HepG2 (cell line): ENCODE results near the gene ZC3H18. TPM values are rescaled to one million over a fixed set of nuclear protein-coding genes. Genes with fewer than 3 reads are reported as not detected.

Source experiments
- CC2D1A ChIP-seq: sonication (generic); formaldehyde crosslinking; IDR thresholded peaks from 2 replicates; pipeline ENCODE4 v1.8.1; 2023; ENCODE audit warnings: mild to moderate bottlenecking, missing genetic modification reagents
- E2F5 ChIP-seq: sonication (generic); formaldehyde crosslinking; conservative IDR thresholded peaks from 2 replicates; pipeline ENCODE4 v1.4.0; 2020; ENCODE audit warnings: missing genetic modification reagents
- EHMT2 ChIP-seq: fragments of 200-600 bp; sonication (generic); IDR thresholded peaks from 2 replicates; pipeline ENCODE4 v1.7.0; 2017; ENCODE audit warnings: antibody characterized with exemption, low read depth, low read length, borderline replicate concordance
- KAT7 ChIP-seq: IDR thresholded peaks from 2 replicates; pipeline ENCODE4 v1.6.1; 2018; ENCODE audit warnings: borderline replicate concordance, missing compliant biosample characterization
- KDM3A ChIP-seq: IDR thresholded peaks from 2 replicates; pipeline ENCODE4 v1.6.1; 2018; ENCODE audit warnings: low read depth, missing compliant biosample characterization
- MIER2 ChIP-seq: IDR thresholded peaks from 2 replicates; pipeline ENCODE4 v1.6.1; 2016; ENCODE audit warnings: missing biosample characterization, missing genetic modification reagents
- NFIB ChIP-seq: sonication (generic); formaldehyde crosslinking; IDR thresholded peaks from 2 replicates; pipeline ENCODE4 v1.9.0; 2021; ENCODE audit warnings: missing genetic modification reagents, mild to moderate bottlenecking, borderline replicate concordance
- NR2F2 ChIP-seq: IDR thresholded peaks from 2 replicates; pipeline ENCODE4 v1.6.1; 2012; ENCODE audit warnings: low read depth, inconsistent platforms, borderline replicate concordance
- REXO4 ChIP-seq: sonication (generic); formaldehyde crosslinking; IDR thresholded peaks from 2 replicates; pipeline ENCODE4 v1.8.0; 2022; ENCODE audit warnings: missing genetic modification reagents, mild to moderate bottlenecking, borderline replicate concordance
- XBP1 ChIP-seq: sonication (generic); formaldehyde crosslinking; IDR thresholded peaks from 2 replicates; pipeline ENCODE4 v1.5.0; 2020; ENCODE audit warnings: missing genetic modification reagents
- ZNF547 ChIP-seq: sonication (generic); formaldehyde crosslinking; IDR thresholded peaks from 2 replicates; pipeline ENCODE4 v1.5.1; 2020; ENCODE audit warnings: mild to moderate bottlenecking, missing genetic modification reagents
- ZNF572 ChIP-seq: sonication (generic); formaldehyde crosslinking; IDR thresholded peaks from 2 replicates; pipeline ENCODE4 v1.5.1; 2020; ENCODE audit warnings: mild to moderate bottlenecking, missing genetic modification reagents
- ZNF644 ChIP-seq: IDR thresholded peaks from 2 replicates; pipeline ENCODE4 v1.6.1; 2016; ENCODE audit warnings: low read depth
- ZNF777 ChIP-seq: sonication (generic); formaldehyde crosslinking; IDR thresholded peaks from 2 replicates; pipeline ENCODE4 v1.4.0; 2020; ENCODE audit warnings: missing genetic modification reagents
- ZNF792 ChIP-seq: IDR thresholded peaks from 2 replicates; pipeline ENCODE4 v1.6.1; 2016
- polyA plus RNA-seq, 8 experiments: library from polyadenylated mRNA; depleted of rRNA in 3 of 8; stranded (reverse) in 7 of 8; unstranded in 1 of 8; fragments of >200 nt; fragmentation: Illumina TruSeq in 4 of 8; extraction: Trizol in 4 of 8; gene quantifications; 2 replicates each; pipeline versions ENCODE4 v1.2.1 to v1.2.3, GENCODE V29; 2011 to 2016; ENCODE audit warnings: low read depth in 4 of 8, missing spikeins in 1 of 8, mixed read lengths in 1 of 8; ENCODE audit not compliant: insufficient read depth in 1 of 8
- total RNA-seq, 5 experiments: library from RNA; depleted of rRNA; stranded (reverse); fragments of >200 nt; fragmentation: Illumina TruSeq; extraction: Trizol; gene quantifications; 2 replicates each; pipeline ENCODE4 v1.2.3, GENCODE V29; 2016; ENCODE audit warnings: low read depth in 1 of 5
- TF ChIP-seq, protein P1 (sequence below): sonication (generic); formaldehyde crosslinking; IDR thresholded peaks from 2 replicates; pipeline ENCODE4 v1.5.0; 2020; ENCODE audit warnings: mild to moderate bottlenecking, missing genetic modification reagents, borderline replicate concordance
- TF ChIP-seq, protein P2 (sequence below): sonication (generic); formaldehyde crosslinking; IDR thresholded peaks from 2 replicates; pipeline ENCODE4 v1.5.0; 2020; ENCODE audit warnings: mild to moderate bottlenecking, missing genetic modification reagents, moderate library complexity
- TF ChIP-seq, protein P3 (sequence below): sonication (generic); formaldehyde crosslinking; IDR thresholded peaks from 2 replicates; pipeline ENCODE4 v1.5.1; 2020; ENCODE audit warnings: mild to moderate bottlenecking, missing genetic modification reagents, borderline replicate concordance

The ZC3H18 gene
- total and polyA plus RNA-seq, 2 of the 13 experiments (the other 11 are each of a cell fraction or from before 2014, with no cell fraction given), result 11.2 to 27.4 TPM

GRCh38 chr16:88651276-88651988, 81.2 kb downstream of the ZC3H18 start (continued):
- TF ChIP-seq E2F5, result 0 out of 2 replicates have a peak, but pooled peaks have one; percentile 17
- TF ChIP-seq CC2D1A (CRISPR knock-in tag), result no peak
- no peak for TF ChIP-seq KDM3A
- no peak for TF ChIP-seq KAT7 (CRISPR knock-in tag)
- no peak for TF ChIP-seq EHMT2
- TF ChIP-seq ZNF777 (CRISPR knock-in tag), result peak; percentile 41; the same call in 1 of the 2 replicates
- TF ChIP-seq, protein P1, sequence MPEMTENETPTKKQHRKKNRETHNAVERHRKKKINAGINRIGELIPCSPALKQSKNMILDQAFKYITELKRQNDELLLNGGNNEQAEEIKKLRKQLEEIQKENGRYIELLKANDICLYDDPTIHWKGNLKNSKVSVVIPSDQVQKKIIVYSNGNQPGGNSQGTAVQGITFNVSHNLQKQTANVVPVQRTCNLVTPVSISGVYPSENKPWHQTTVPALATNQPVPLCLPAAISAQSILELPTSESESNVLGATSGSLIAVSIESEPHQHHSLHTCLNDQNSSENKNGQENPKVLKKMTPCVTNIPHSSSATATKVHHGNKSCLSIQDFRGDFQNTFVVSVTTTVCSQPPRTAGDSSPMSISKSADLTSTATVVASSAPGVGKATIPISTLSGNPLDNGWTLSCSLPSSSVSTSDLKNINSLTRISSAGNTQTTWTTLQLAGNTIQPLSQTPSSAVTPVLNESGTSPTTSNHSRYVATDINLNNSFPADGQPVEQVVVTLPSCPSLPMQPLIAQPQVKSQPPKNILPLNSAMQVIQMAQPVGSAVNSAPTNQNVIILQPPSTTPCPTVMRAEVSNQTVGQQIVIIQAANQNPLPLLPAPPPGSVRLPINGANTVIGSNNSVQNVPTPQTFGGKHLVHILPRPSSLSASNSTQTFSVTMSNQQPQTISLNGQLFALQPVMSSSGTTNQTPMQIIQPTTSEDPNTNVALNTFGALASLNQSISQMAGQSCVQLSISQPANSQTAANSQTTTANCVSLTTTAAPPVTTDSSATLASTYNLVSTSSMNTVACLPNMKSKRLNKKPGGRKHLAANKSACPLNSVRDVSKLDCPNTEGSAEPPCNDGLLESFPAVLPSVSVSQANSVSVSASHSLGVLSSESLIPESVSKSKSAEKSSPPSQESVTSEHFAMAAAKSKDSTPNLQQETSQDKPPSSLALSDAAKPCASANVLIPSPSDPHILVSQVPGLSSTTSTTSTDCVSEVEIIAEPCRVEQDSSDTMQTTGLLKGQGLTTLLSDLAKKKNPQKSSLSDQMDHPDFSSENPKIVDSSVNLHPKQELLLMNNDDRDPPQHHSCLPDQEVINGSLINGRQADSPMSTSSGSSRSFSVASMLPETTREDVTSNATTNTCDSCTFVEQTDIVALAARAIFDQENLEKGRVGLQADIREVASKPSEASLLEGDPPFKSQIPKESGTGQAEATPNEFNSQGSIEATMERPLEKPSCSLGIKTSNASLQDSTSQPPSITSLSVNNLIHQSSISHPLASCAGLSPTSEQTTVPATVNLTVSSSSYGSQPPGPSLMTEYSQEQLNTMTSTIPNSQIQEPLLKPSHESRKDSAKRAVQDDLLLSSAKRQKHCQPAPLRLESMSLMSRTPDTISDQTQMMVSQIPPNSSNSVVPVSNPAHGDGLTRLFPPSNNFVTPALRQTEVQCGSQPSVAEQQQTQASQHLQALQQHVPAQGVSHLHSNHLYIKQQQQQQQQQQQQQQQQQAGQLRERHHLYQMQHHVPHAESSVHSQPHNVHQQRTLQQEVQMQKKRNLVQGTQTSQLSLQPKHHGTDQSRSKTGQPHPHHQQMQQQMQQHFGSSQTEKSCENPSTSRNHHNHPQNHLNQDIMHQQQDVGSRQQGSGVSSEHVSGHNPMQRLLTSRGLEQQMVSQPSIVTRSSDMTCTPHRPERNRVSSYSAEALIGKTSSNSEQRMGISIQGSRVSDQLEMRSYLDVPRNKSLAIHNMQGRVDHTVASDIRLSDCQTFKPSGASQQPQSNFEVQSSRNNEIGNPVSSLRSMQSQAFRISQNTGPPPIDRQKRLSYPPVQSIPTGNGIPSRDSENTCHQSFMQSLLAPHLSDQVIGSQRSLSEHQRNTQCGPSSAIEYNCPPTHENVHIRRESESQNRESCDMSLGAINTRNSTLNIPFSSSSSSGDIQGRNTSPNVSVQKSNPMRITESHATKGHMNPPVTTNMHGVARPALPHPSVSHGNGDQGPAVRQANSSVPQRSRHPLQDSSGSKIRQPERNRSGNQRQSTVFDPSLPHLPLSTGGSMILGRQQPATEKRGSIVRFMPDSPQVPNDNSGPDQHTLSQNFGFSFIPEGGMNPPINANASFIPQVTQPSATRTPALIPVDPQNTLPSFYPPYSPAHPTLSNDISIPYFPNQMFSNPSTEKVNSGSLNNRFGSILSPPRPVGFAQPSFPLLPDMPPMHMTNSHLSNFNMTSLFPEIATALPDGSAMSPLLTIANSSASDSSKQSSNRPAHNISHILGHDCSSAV, result no peak
- TF ChIP-seq NFIB (CRISPR knock-in tag), result no peak
- TF ChIP-seq ZNF547 (CRISPR knock-in tag), result peak; percentile 82; the same call in 1 of the 2 replicates
- no peak for TF ChIP-seq REXO4 (CRISPR knock-in tag)
- TF ChIP-seq, protein P2, sequence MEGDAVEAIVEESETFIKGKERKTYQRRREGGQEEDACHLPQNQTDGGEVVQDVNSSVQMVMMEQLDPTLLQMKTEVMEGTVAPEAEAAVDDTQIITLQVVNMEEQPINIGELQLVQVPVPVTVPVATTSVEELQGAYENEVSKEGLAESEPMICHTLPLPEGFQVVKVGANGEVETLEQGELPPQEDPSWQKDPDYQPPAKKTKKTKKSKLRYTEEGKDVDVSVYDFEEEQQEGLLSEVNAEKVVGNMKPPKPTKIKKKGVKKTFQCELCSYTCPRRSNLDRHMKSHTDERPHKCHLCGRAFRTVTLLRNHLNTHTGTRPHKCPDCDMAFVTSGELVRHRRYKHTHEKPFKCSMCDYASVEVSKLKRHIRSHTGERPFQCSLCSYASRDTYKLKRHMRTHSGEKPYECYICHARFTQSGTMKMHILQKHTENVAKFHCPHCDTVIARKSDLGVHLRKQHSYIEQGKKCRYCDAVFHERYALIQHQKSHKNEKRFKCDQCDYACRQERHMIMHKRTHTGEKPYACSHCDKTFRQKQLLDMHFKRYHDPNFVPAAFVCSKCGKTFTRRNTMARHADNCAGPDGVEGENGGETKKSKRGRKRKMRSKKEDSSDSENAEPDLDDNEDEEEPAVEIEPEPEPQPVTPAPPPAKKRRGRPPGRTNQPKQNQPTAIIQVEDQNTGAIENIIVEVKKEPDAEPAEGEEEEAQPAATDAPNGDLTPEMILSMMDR, result peak; percentile 43
- peak; percentile 69; the same call in 1 of the 2 replicates for TF ChIP-seq ZNF792 (CRISPR knock-in tag)
- TF ChIP-seq, protein P3, sequence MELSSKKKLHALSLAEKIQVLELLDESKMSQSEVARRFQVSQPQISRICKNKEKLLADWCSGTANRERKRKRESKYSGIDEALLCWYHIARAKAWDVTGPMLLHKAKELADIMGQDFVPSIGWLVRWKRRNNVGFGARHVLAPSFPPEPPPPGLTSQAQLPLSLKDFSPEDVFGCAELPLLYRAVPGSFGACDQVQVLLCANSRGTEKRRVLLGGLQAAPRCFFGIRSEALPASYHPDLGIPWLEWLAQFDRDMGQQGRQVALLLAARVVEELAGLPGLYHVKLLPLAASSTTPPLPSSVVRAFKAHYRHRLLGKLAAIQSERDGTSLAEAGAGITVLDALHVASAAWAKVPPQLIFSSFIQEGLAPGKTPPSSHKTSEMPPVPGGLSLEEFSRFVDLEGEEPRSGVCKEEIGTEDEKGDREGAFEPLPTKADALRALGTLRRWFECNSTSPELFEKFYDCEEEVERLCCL, result 0 out of 2 replicates have a peak, but pooled peaks have one; percentile 53
- peak; percentile 71; the same call in 1 of the 2 replicates for TF ChIP-seq MIER2
- no peak for TF ChIP-seq ZNF644 (CRISPR knock-in tag)
- TF ChIP-seq NR2F2, result 0 out of 2 replicates have a peak, but pooled peaks have one; percentile 73
- no peak for TF ChIP-seq XBP1 (CRISPR knock-in tag)
- no peak; the same call in 1 of the 2 replicates for TF ChIP-seq ZNF572 (CRISPR knock-in tag)
